Measurements from ENCODE around the gene PDGFD. TPM values are rescaled to one million over a fixed set of nuclear protein-coding genes. Genes with fewer than 3 reads are reported as not detected.

The PDGFD gene
- total RNA-seq, 2 donors from 2014 or later, result 14.4 to 27.8 TPM

DNA sequence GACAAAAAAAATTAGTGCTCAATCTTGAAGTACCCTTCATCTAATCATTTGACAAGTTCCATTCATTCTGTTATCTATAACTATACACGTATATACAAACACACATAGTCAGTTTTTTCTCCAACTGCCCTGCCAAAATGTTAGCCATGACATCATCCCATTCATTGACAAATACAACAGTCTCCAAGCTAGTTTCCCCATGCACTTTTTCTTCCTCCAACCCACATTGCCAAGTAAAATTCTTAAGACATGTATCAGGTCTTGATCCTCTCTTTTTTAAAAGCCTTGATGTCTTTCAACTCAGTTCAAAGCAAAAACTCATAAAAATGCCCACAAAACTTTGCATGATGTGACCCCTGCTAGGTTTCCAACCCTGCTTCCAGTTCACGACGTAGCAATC, 69.4 kb downstream of the PDGFD start:
- TF ChIP-seq, protein P1, sequence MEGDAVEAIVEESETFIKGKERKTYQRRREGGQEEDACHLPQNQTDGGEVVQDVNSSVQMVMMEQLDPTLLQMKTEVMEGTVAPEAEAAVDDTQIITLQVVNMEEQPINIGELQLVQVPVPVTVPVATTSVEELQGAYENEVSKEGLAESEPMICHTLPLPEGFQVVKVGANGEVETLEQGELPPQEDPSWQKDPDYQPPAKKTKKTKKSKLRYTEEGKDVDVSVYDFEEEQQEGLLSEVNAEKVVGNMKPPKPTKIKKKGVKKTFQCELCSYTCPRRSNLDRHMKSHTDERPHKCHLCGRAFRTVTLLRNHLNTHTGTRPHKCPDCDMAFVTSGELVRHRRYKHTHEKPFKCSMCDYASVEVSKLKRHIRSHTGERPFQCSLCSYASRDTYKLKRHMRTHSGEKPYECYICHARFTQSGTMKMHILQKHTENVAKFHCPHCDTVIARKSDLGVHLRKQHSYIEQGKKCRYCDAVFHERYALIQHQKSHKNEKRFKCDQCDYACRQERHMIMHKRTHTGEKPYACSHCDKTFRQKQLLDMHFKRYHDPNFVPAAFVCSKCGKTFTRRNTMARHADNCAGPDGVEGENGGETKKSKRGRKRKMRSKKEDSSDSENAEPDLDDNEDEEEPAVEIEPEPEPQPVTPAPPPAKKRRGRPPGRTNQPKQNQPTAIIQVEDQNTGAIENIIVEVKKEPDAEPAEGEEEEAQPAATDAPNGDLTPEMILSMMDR (IDR thresholded peaks at IDR 0.05), result no peak
- H3K9me3 ChIP-seq, result no peaks in the 10 kb centered on the region
- no peaks in the 10 kb centered on the region for H3K4me1 ChIP-seq
- no peak overlapping the region for H3K27ac ChIP-seq
- no peaks in the 10 kb centered on the region for H3K36me3 ChIP-seq
- DNase-seq (ENCODE audit: low spot score), result no peak
- no peaks in the 10 kb centered on the region for H3K27me3 ChIP-seq
- no peak overlapping the region for H3K4me3 ChIP-seq

DNA sequence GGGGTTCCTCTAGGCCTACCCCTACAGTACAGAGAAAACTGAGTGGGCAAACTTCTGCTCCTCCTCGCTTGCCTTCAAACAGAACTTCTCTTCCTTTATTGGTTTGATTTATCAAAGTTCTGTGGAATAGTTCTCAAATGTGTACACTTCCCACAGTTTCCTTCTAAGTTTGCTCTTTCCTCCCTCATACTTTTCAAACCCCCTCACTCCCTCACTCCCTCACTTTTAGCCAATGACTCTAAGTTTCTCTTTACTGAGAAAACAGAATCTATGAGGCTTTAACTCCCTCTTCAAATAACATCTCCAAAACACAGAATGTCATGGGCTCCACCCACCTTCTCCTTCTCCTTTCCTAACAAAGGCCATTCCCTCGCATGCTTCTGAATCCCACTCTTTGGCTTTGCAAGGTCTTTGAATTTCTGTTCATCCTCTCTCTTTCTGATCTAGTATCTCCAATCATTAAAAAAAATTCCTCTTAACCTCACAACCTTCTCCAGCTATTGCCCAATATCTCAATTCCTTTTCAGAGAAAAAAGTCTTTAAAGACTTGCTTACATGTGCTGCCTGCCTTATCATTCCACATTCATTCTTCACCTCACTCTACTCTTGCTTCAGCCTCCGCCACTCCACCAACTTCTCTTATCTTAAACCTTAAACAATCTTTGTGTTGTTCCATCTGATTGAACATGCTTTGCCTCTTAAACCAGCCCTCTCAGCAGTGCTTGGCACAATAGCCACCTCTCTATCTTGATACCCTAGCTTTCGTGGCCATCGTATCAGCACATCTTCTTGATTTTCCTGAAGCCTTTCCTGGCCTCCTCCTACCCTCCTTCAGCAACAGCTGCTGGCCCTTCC, 70.3 kb downstream of the PDGFD start:
- Histone ChIP-seq H3K27ac (no peak overlapping the region), H3K4me1 (no peaks in the 10 kb centered on the region), H3K9me3 (no peaks in the 10 kb centered on the region), H3K27me3 (no peaks in the 10 kb centered on the region), H3K36me3 (no peaks in the 10 kb centered on the region), H3K4me3 (no peak overlapping the region)
- TF ChIP-seq, protein P1 (IDR thresholded peaks at IDR 0.05), result no peak
- DNase-seq (ENCODE audit: low spot score), result no peak

DNA sequence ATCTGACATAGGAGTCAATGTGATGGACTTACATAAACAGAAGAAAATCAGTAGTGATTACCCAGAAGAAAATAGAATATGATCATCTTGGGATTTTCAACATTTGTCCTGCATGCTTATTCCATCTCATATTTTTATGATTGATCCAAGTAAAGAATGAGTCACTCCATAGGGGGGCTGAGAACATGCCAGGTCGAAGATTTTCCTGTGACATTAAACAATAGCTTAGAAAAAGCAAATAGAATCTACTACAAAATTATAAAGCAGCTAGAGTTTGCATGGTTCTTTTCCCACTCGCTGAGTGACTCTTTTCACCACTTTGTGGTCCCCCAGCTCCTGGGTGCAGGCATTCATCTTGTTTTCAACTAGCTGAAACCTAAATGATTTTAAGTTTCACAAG, 71.2 kb downstream of the PDGFD start:
- H3K9me3 ChIP-seq, result no peaks in the 10 kb centered on the region
- no peak overlapping the region for H3K4me3 ChIP-seq
- H3K27me3 ChIP-seq, result no peaks in the 10 kb centered on the region
- H3K4me1 ChIP-seq, result no peaks in the 10 kb centered on the region
- DNase-seq (ENCODE audit: low spot score), result no peak
- no peaks in the 10 kb centered on the region for H3K36me3 ChIP-seq
- TF ChIP-seq, protein P1 (IDR thresholded peaks at IDR 0.05), result no peak
- no peak overlapping the region for H3K27ac ChIP-seq

DNA sequence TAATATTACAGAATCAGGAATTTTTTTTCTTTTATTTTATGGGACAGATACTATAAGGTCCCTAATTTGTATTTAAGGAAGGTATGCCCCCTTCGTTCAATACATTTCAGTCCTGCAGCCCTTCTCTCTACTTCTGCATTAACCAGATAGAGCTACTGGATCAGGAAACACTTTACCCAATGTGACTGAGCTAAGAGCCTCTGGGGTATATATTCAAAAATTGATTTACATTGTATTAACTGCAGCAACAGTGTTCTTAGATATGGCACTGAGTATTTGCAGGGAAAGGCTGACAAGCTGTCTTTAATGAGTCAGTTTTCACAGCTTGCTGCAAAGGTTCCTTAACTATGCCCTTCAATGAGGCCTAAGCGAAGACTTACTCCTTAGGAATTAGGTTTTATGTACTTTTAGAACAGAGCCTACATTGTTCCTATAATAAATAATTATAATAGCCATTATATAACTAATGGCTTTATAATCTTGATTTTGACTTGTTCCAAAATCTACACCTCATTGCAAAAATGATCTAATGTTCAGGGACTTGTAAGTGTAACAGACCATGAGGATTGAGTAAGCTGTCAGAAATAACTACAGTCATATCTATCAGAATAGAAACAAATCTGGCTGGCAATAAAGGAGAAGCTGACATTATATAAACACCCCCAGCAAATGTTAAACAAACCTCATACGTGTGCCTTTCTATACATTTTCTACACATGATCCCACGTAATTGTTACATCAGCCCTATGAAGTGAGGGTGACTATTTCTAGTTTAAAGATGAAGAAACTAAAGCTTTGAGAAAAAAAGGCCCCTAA, 72.5 kb downstream of the PDGFD start:
- no peak overlapping the region for H3K4me3 ChIP-seq
- H3K27me3 ChIP-seq, result no peaks in the 10 kb centered on the region
- TF ChIP-seq, protein P1 (IDR thresholded peaks at IDR 0.05), result no peak
- no peak overlapping the region for H3K27ac ChIP-seq
- H3K9me3 ChIP-seq, result no peaks in the 10 kb centered on the region
- H3K4me1 ChIP-seq, result no peaks in the 10 kb centered on the region
- DNase-seq (ENCODE audit: low spot score), result no peak
- no peaks in the 10 kb centered on the region for H3K36me3 ChIP-seq

DNA sequence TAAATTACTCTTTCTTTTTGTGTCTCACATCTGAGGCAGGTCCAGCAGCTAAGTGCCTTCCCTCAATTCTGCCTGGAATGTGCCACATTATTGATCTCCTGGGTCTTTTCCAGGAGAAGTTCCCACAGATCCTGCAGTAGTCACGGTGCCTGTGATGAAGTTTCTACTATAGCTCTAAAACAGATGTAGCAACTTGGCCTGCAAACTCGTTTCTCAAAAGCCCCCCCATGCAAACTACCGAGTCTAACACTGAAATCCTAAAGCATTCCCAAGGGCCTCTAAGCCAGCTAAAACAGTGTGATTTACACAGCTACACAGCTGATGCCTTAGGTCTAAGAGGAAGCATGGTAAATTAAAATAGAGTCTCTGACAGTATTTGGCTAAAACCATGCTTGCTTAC, 73.2 kb downstream of the PDGFD start:
- Histone ChIP-seq H3K27me3 (no peaks in the 10 kb centered on the region), H3K9me3 (no peaks in the 10 kb centered on the region), H3K4me1 (no peaks in the 10 kb centered on the region), H3K27ac (no peak overlapping the region), H3K4me3 (no peak overlapping the region), H3K36me3 (no peaks in the 10 kb centered on the region)
- DNase-seq (ENCODE audit: low spot score), result no peak
- TF ChIP-seq, protein P1 (IDR thresholded peaks at IDR 0.05), result no peak

Data from right atrium auricular region (tissue), 2 donors.